NCI-H187 treated with DMSO at 0.1 percent for 48 hours (cell line): Measurements from ENCODE around the gene PDE6D.
"Not testable (repeated sequence)": the region's sequence is repeated elsewhere in the genome, so short reads cannot be mapped to it uniquely, and the experiment has no call there.

ENCODE experiments used
- DNase-seq: peaks from one replicate; lab custom pipeline; 2025; lab: John Stamatoyannopoulos, UW

PDE6D gene

GRCh38 chr2:231720292-231720986 lies 60.6 kb downstream of the PDE6D start:
- no peak for DNase-seq

- DNase-seq: no peak
Measured at GRCh38 chr2:231718799-231719198, 62.3 kb downstream of the PDE6D start.

- DNase-seq: no peak
Measured at GRCh38 chr2:231717281-231718171, 63.6 kb downstream of the PDE6D start.

GRCh38 chr2:231716666-231717280 lies 64.3 kb downstream of the PDE6D start:
- no peak for DNase-seq

GRCh38 chr2:231715988-231716616 lies 65.0 kb downstream of the PDE6D start:
- DNase-seq: no peak

GRCh38 chr2:231715499-231715837 lies 65.6 kb downstream of the PDE6D start:
- DNase-seq: no peak

- DNase-seq: no peak
Measured at GRCh38 chr2:231714639-231715498, 66.2 kb downstream of the PDE6D start.

GRCh38 chr2:231713730-231714638 lies 67.1 kb downstream of the PDE6D start:
- DNase-seq: no peak

GRCh38 chr2:231713406-231713729 lies 67.7 kb downstream of the PDE6D start:
- DNase-seq: not testable (repeated sequence)

GRCh38 chr2:231712451-231713021 lies 68.5 kb downstream of the PDE6D start:
- DNase-seq: not testable (repeated sequence)

- no peak for DNase-seq
Measured at GRCh38 chr2:231711677-231712450, 69.2 kb downstream of the PDE6D start.

- DNase-seq: no peak
Measured at GRCh38 chr2:231710799-231711676, 70.0 kb downstream of the PDE6D start.

- DNase-seq: no peak
Measured at GRCh38 chr2:231709981-231710798, 70.9 kb downstream of the PDE6D start.

GRCh38 chr2:231709636-231709980 lies 71.5 kb downstream of the PDE6D start:
- no peak for DNase-seq

- no peak for DNase-seq
Measured at GRCh38 chr2:231708773-231709635, 72.1 kb downstream of the PDE6D start.

GRCh38 chr2:231707927-231708772 lies 72.9 kb downstream of the PDE6D start, which contains the start of gene PTMA:
PTMA (plus strand) TSS chr2:231708525; CDS start chr2:231708707, 182 bp downstream.
- DNase-seq: peak; percentile 87
